ENCODE data around the gene BOD1L2. TPM values are rescaled to one million over a fixed set of nuclear protein-coding genes. Genes with fewer than 3 reads are reported as not detected.

The BOD1L2 gene
- not detected for total RNA-seq (2021; ENCODE audit: unreplicated experiment)
- not detected in 2 replicates for polyA plus RNA-seq (2012)
- Bru-seq, nascent RNA = not detected
- not detected for BruChase-seq, experiment 1, labeled RNA remaining after a 6-hour chase
- not detected for BruChase-seq, experiment 2, labeled RNA remaining after a 2-hour chase
- long read RNA-seq = 0 reads

- TF ChIP-seq MAX (IDR thresholded peaks at IDR 0.05) (no peak), CEBPB (IDR thresholded peaks at IDR 0.05; ENCODE audit: low read depth) (no peak), ELF1 (IDR thresholded peaks at IDR 0.05; ENCODE audit: borderline replicate concordance, low read depth) (no peak), ZNF274 (IDR thresholded peaks at IDR 0.05; ENCODE audit: low read depth, low read length) (no peak), REST (IDR thresholded peaks at IDR 0.05; ENCODE audit: low read depth) (no peak), ZFX (IDR thresholded peaks at IDR 0.05) (no peak)
- Histone ChIP-seq H3K27me3 (ENCODE audit: insufficient read depth, low read length) (peaks cover 25% of the 10 kb centered on the region; the same call in 1 of the 2 replicates), H3K4me1 (ENCODE audit: control insufficient read depth in 1 of 2, insufficient read depth in 2 of 2, low read length in 2 of 2) (no peaks in the 10 kb centered on the region), H3K27ac (ENCODE audit: low read depth, low read length) (no peak within 1 kb of the TSS), H3K79me2 (ENCODE audit: insufficient read depth, low read length) (no peaks in the 10 kb centered on the region), H3K4me3 (replicated peaks in 1 of 2; ENCODE audit: low read depth in 1 of 2, low read length in 2 of 2) (no peak within 1 kb of the TSS), H3K9me3 (ENCODE audit: control insufficient read depth in 1 of 2, insufficient read depth in 1 of 2, low read depth in 1 of 2, low read length in 2 of 2) (no peaks in the 10 kb centered on the region), H3K9me2 (ENCODE audit: insufficient read depth) (no peaks in the 10 kb centered on the region), H2AFZ (ENCODE audit: low read depth, low read length, poor library complexity, severe bottlenecking) (no peak within 1 kb of the TSS), H3K9ac (ENCODE audit: low read length) (no peak within 1 kb of the TSS), H4K20me1 (ENCODE audit: insufficient read depth) (no peaks in the 10 kb centered on the region), H3K36me3 (ENCODE audit: control insufficient read depth in 1 of 2, insufficient read depth in 2 of 2, low read length in 2 of 2) (no peaks in the 10 kb centered on the region), H3K4me2 (ENCODE audit: low read length) (no peak within 1 kb of the TSS)
- RAD21 ChIA-PET (ENCODE audit: low non-redundant PET in 1 of 2, low total read pairs in 2 of 2, uncharacterized antibody in 2 of 2, unreplicated experiment in 2 of 2) = no interaction called here
- ATAC-seq (no peak), DNase-seq (ENCODE audit: low read depth, low spot score) (no peak)
- BruUV-seq (replicated peaks) = no TSS peak
- POLR2A ChIA-PET = no interaction called here
- CTCF ChIA-PET = no interaction called here
- intact Hi-C loops (cut with micrococcal nuclease) = no loop called here
Measured at GRCh38 chr18:57146956-57147636, at the start of gene BOD1L2. Gene BOD1L2, plus strand, starts transcription at chr18:57147087. Its CDS starts 226 bp downstream, at chr18:57147313.

Measured in HCT116 (cell line).